Liver (tissue), 9 donors: Measurements from ENCODE around the gene LRRC4. TPM values are rescaled to one million over a fixed set of nuclear protein-coding genes. Genes with fewer than 3 reads are reported as not detected.

Source experiments
- DNase-seq: peaks from one replicate; pipeline ENCODE4 v3.0.0-alpha.2; 2017; ENCODE audit warnings: low spot score
- H3K27ac ChIP-seq, 2 donors: one replicate each; pipeline ENCODE4 v1.7.0; 2013; ENCODE audit warnings: inconsistent platforms in 2 of 2, low read length in 2 of 2, control low read depth in 1 of 2, low read depth in 1 of 2, mild to moderate bottlenecking in 1 of 2
- H3K27me3 ChIP-seq, 4 donors: one replicate each; pipeline versions ENCODE4 v1.6.1 to v1.7.0; 2013; ENCODE audit warnings: low read length in 3 of 4, inconsistent platforms in 1 of 4, mild to moderate bottlenecking in 1 of 4, moderate library complexity in 1 of 4; ENCODE audit not compliant: control insufficient read depth in 4 of 4, insufficient read depth in 4 of 4
- H3K36me3 ChIP-seq, 4 donors: one replicate each; pipeline versions ENCODE4 v1.6.1 to v1.7.0; 2013; ENCODE audit warnings: low read length in 3 of 4, mild to moderate bottlenecking in 3 of 4, low read depth in 1 of 4, moderate library complexity in 1 of 4; ENCODE audit not compliant: control insufficient read depth in 4 of 4, insufficient read depth in 3 of 4
- H3K4me1 ChIP-seq, 4 donors: one replicate each; pipeline versions ENCODE4 v1.6.1 to v1.7.0; 2013; ENCODE audit warnings: low read length in 3 of 4, mild to moderate bottlenecking in 3 of 4, moderate library complexity in 1 of 4; ENCODE audit not compliant: control insufficient read depth in 4 of 4, insufficient read depth in 4 of 4
- H3K4me3 ChIP-seq, 3 donors: one replicate each; pipeline versions ENCODE4 v1.6.1 to v1.7.0; 2013; ENCODE audit warnings: low read length in 3 of 3, control low read depth in 1 of 3, low read depth in 1 of 3, mild to moderate bottlenecking in 1 of 3
- H3K9ac ChIP-seq, 2 donors: one replicate each; pipeline ENCODE4 v1.7.0; 2013; ENCODE audit warnings: low read length in 2 of 2, mild to moderate bottlenecking in 2 of 2, moderate library complexity in 2 of 2, control low read depth in 1 of 2, low read depth in 1 of 2
- H3K9me3 ChIP-seq, 4 donors: one replicate each; pipeline versions ENCODE4 v1.6.1 to v1.7.0; 2013; ENCODE audit warnings: low read length in 3 of 4; ENCODE audit not compliant: control insufficient read depth in 4 of 4
- ATF3 ChIP-seq: IDR thresholded peaks from 2 replicates; pipeline ENCODE4 v1.6.1; 2016; ENCODE audit warnings: antibody characterized with exemption
- EGR1 ChIP-seq, 2 donors: IDR thresholded peaks; 2 replicates each; pipeline ENCODE4 v1.6.1; 2016 to 2018; ENCODE audit warnings: antibody characterized with exemption in 2 of 2, low read depth in 2 of 2
- FOXA1 ChIP-seq: IDR thresholded peaks from 2 replicates; pipeline ENCODE4 v1.6.1; 2016; ENCODE audit warnings: antibody characterized with exemption
- HNF4G ChIP-seq: IDR thresholded peaks from 2 replicates; pipeline ENCODE4 v1.6.1; 2016; ENCODE audit warnings: antibody characterized with exemption
- JUND ChIP-seq, 2 donors: IDR thresholded peaks; 2 replicates each; pipeline ENCODE4 v1.6.1; 2016; ENCODE audit warnings: antibody characterized with exemption in 2 of 2
- MAX ChIP-seq: IDR thresholded peaks from 2 replicates; pipeline ENCODE4 v1.6.1; 2016; ENCODE audit warnings: antibody characterized with exemption
- NR2F2 ChIP-seq: IDR thresholded peaks from 2 replicates; pipeline ENCODE4 v1.6.1; 2016; ENCODE audit warnings: antibody characterized with exemption
- SP1 ChIP-seq: IDR thresholded peaks from 2 replicates; pipeline ENCODE4 v1.6.1; 2018; ENCODE audit warnings: antibody characterized with exemption, mild to moderate bottlenecking
- TAF1 ChIP-seq: conservative IDR thresholded peaks from 2 replicates; pipeline ENCODE4 v1.6.1; 2016; ENCODE audit warnings: antibody characterized with exemption, mild to moderate bottlenecking
- YY1 ChIP-seq: IDR thresholded peaks from 2 replicates; pipeline ENCODE4 v1.6.1; 2016; ENCODE audit warnings: antibody characterized with exemption, mild to moderate bottlenecking
- ZBTB33 ChIP-seq: IDR thresholded peaks from 2 replicates; pipeline ENCODE4 v1.6.1; 2016; ENCODE audit warnings: antibody characterized with exemption
- WGBS: extraction: QIAGEN DNeasy Blood & Tissue Kit; methylation state at CpG from one replicate; pipeline ENCODE4 v1.1.7; 2013; 5-methylcytosine and 5-hydroxymethylcytosine counted together
- polyA plus RNA-seq, 2 donors: library from polyadenylated mRNA; stranded (reverse) in 1 of 2; unstranded in 1 of 2; fragments of 200-250 nt in 1 of 2; fragments of >200 nt in 1 of 2; fragmentation: Nextera tagmentation in 1 of 2; extraction: Ambion mirVana in 1 of 2; gene quantifications; one replicate each; pipeline versions ENCODE4 v1.2.1 to v1.2.3, GENCODE V29; 2013 to 2015
- total RNA-seq, 2 donors: library from RNA; depleted of rRNA; stranded (reverse); fragments of >200 nt; gene quantifications; one replicate each; pipeline ENCODE4 v1.2.3, GENCODE V29; 2014
- TF ChIP-seq, protein P1 (sequence below): IDR thresholded peaks from 2 replicates; pipeline ENCODE4 v1.6.1; 2016; ENCODE audit warnings: antibody characterized with exemption, mild to moderate bottlenecking
- donor health status: healthy.
- donor health status: healthy.
- donor health status: healthy.
- donor health status: healthy.
- donor health status: healthy.

LRRC4 gene
- total and polyA plus RNA-seq, 4 donors, result 0.54 to 2.7 (median 1.2) TPM

DNA sequence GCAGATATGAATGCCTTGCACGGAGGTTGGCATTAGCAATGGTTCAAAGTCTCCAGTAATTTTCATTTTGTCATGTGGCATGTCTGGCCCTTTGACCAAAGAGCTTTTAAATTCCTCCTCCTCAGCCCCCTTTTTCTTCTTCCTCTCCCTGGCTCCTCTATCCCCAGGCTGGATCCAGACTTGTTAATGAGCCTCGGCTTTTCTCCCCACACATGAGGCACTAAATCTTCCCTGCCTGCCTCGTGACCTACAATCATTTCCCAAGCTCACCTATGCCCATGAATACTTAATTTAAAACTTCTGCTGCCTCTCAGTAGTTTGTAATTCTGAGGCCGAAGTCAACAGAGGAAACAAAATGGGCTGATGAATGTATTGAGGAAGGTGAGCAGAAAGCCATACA is 23.3 kb upstream of the LRRC4 start (continued):
- TF ChIP-seq ATF3, result no peak
- TF ChIP-seq YY1, result no peak

DNA sequence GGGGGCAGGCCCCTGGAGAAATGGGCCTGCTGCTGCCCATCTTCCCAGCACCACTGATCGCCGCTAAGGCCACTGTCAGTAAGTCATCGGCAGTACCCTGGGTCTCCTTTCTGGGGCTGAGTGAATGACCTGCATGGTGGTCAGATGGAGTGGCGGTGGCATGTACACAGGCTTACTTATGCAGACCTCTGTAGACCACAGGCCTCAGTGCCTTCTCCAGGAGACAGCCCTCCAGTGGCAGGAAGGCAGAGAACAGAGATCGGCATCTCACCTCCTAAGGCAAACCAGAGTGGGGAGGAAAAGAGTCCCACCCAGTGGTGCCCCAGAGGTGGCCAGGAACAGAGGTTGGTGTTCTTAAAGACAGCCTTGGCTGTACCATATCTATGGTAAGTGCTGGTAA is 22.8 kb upstream of the LRRC4 start:
- no peaks in the 10 kb centered on the region for H3K9me3 ChIP-seq
- H3K9ac ChIP-seq, result no peak overlapping the region
- no peaks in the 10 kb centered on the region for H3K4me1 ChIP-seq
- no peak overlapping the region for H3K27ac ChIP-seq
- over 99% methylated on average over 5 of the region's 5 CpGs for WGBS
- no peak for DNase-seq
- H3K4me3 ChIP-seq, result no peak overlapping the region
- no peaks in the 10 kb centered on the region for H3K27me3 ChIP-seq
- peaks cover 0 to 6% (median under 1%) of the 10 kb centered on the region in 4 donors for H3K36me3 ChIP-seq
- TF ChIP-seq ZBTB33, result no peak
- TF ChIP-seq, protein P1, sequence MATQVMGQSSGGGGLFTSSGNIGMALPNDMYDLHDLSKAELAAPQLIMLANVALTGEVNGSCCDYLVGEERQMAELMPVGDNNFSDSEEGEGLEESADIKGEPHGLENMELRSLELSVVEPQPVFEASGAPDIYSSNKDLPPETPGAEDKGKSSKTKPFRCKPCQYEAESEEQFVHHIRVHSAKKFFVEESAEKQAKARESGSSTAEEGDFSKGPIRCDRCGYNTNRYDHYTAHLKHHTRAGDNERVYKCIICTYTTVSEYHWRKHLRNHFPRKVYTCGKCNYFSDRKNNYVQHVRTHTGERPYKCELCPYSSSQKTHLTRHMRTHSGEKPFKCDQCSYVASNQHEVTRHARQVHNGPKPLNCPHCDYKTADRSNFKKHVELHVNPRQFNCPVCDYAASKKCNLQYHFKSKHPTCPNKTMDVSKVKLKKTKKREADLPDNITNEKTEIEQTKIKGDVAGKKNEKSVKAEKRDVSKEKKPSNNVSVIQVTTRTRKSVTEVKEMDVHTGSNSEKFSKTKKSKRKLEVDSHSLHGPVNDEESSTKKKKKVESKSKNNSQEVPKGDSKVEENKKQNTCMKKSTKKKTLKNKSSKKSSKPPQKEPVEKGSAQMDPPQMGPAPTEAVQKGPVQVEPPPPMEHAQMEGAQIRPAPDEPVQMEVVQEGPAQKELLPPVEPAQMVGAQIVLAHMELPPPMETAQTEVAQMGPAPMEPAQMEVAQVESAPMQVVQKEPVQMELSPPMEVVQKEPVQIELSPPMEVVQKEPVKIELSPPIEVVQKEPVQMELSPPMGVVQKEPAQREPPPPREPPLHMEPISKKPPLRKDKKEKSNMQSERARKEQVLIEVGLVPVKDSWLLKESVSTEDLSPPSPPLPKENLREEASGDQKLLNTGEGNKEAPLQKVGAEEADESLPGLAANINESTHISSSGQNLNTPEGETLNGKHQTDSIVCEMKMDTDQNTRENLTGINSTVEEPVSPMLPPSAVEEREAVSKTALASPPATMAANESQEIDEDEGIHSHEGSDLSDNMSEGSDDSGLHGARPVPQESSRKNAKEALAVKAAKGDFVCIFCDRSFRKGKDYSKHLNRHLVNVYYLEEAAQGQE, result no peak
- TF ChIP-seq TAF1, result no peak

DNA sequence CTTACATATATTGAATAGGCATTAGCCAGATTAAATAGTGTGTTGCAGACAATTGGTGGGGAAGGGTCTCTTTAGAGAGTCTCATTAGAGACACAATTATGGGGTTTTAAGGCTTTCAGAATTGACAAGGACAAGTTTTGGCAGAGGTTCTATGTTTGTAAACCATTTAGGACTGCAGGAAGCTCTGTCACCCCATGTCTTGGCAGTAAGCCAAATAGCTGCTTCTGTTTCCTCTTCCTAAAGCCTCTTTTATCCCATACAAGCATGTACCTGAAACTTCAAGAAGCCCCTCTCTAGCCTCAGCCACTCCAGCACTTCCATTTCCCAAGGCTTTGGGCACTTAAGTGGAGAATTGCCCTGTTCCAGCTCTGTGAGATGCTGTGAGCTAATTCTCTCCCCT is 21.8 kb upstream of the LRRC4 start:
- Histone ChIP-seq H3K4me1 (no peaks in the 10 kb centered on the region), H3K27me3 (no peaks in the 10 kb centered on the region), H3K4me3 (no peak overlapping the region), H3K9ac (no peak overlapping the region), H3K36me3 (peaks cover 0 to 2% (median under 1%) of the 10 kb centered on the region in 4 donors), H3K27ac (no peak overlapping the region), H3K9me3 (no peaks in the 10 kb centered on the region)
- no peak for DNase-seq
- no peak for TF ChIP-seq ATF3
- TF ChIP-seq, protein P1, result no peak
- no peak for TF ChIP-seq EGR1 (IDR thresholded peaks at IDR 0.05; ENCODE audit: low read depth in 2 of 2)
- no peak for TF ChIP-seq SP1
- TF ChIP-seq MAX, result no peak
- no peak for TF ChIP-seq FOXA1
- no peak for TF ChIP-seq JUND (IDR thresholded peaks at IDR 0.05)
- TF ChIP-seq NR2F2, result no peak
- no peak for TF ChIP-seq TAF1
- no peak for TF ChIP-seq HNF4G
- no peak for TF ChIP-seq YY1
